Measurements from ENCODE around the gene ECD.

- TF ChIP-seq EP300 (IDR thresholded peaks at IDR 0.05; ENCODE audit: borderline replicate concordance), result no peak
- TF ChIP-seq RAD21 (IDR thresholded peaks at IDR 0.05; ENCODE audit: low read depth), result no peak
- TF ChIP-seq TAF1 (IDR thresholded peaks at IDR 0.05; ENCODE audit: low read depth), result no peak
- TF ChIP-seq MAX (IDR thresholded peaks at IDR 0.05), result no peak
- no peak for TF ChIP-seq REST (IDR thresholded peaks at IDR 0.05; ENCODE audit: low read depth)
- no peak for TF ChIP-seq EGR1 (IDR thresholded peaks at IDR 0.05)
- TF ChIP-seq NFIC (IDR thresholded peaks at IDR 0.05), result no peak
Measured at GRCh38 chr10:73174148-73174925, 6.5 kb upstream of the ECD start.

All from Ishikawa (cell line).